HuH-7.5 (cell line): ENCODE measurements around the gene NGEF.
"Not testable (repeated sequence)": the region's sequence is repeated elsewhere in the genome, so short reads cannot be mapped to it uniquely, and the experiment has no call there.

Experiments
- DNase-seq: peaks from one replicate; pipeline ENCODE4 v3.0.0; 2011; ENCODE audit warnings: low spot score

NGEF gene

DNA sequence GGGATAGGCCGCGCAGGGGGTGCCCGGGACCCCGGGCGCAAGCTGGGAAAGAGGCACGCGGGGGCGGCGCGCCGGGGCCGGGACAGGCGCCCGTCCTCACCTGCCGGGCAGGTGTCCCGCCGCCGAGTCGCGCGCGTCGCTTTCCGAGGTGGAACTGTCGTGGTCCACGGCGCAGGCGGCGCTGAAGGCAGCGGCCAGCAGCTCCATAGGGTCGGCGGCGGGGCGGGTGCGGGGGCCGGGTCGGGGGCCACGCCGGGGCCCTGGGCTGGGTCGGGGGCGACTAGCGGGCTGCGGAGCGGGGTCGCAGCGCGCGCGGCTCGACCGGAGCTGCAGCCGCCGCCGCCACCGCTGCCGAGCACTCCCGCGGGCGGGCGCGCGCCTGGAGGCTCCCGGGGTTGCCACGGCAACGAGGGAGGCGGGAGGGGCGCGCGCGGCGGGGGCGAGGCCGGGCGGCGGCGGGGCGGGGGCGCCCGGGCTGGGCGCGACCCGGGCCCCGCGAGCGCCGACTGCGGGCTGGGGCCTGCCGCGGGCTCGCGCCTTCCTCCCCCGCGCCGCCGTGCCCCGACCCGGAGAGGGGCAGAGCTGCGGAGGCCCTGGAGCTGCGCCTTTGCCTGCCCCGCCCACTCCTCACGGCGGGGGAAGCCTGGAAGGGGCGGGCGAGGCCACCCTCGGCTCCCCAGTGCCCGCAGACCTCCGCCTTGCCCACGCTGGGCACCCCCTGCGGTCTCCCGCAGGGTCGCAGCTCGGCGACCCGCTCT, 85.1 kb downstream of the NGEF start:
- no peak for DNase-seq

DNA sequence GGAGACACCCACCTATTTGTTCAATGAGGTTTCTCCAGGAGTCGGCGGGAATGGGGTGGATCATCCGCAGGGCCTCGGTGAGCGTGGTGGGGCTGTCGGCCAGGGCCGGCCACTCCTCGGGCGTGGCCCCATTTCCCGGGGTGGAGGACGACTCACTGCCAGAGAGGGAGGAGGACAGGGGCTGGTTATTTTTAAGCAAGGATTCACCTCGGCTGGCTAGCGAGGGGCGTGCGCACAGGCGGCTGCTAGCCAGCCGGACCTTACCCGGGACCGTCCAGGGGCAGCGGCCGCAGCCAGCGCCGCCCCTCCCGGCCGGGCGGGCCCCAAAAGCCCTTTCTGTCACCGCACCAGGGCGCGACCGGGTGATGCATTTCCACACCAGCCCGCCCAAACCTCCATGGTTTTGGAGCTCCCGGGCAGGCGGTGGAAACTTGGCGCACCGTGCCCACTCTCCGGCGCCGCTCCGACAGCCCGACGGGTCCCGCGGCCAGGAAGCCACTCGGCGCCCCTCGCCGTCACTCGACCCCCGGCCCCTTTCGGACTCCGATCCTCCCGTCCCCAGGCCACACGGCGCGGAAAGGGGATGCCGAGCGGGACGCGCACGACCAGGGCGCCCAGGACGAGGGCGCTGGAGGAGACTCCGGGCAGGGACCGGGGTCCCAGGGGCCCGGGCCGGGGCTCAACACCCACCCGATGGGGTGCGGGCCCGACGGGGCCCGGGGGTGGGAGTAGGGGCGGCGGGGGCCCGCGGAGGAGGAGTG, 85.8 kb downstream of the NGEF start:
- DNase-seq: no peak

DNA sequence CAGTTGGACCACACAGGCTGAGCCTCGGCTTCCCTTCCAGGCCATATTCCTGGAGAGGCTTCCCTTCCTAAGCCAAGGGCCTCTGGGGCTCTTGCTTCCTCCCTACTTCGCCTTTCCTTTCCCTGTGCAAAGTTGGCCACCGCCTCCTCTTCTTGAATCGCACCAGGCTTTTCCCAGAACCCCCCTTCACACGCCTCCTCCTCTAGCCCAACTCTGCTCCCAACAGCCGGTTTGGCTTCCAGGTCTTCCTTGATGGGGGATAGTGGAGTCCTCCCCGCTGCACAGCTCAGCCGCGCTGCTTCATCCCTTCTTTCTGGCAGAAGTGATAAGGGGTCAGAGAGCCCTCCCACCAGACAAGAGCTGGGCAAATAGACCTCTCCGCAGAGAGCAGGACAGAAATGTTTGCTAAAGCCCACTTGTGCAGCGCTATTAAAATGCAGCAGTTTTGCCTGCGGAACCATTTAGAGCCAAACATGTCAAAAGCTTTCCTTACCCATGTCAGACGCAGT, 86.6 kb downstream of the NGEF start:
- no peak for DNase-seq

DNA sequence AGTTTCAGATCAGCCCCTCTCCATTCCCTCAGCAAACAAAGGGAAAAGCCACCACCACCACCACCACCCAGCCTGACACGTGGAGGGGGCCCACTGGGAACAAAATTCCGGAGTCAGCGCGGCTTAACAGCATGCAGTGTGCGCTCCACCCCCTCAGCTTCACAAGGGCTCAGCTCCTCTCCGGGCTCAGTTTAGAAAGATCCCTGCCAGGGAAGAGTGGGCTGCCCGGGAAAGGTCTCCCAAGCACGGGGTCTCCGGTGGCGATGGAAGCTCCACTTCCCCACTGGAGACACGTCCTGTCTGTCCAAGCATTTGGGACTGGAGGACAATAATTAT, 87.3 kb downstream of the NGEF start:
- DNase-seq: no peak

DNA sequence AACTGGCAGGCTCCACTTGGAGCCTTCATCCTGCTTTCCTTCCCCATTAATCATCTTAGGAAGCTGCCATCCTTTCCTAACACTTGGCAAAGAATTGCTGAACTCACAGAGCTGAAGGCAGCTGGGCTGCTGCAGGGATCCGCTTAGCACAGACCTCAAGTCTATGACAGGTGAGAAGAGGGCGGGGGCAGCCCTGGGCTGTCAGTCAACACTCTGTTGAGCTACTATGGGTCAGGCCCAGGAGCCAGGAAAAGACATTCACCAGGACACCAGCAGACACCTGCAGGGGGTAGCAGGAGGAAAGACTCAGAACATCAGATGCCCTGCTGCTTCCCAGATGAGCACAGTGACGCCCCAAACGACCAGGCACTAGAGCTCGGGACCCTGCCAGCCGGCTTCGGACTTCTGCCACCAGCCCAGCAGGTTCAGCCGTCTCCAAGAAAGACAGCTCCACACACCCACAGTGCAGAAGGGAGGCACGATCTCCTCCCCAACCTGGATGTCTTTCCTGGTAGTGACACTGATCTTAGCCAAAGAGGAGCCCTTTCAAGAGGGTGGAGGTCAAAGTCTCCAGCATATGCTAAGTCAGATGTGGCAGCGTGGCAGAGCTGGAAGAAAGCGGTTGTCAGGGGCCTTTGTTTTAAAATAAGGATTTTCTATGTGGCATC, 87.8 kb downstream of the NGEF start:
- DNase-seq: no peak

DNA sequence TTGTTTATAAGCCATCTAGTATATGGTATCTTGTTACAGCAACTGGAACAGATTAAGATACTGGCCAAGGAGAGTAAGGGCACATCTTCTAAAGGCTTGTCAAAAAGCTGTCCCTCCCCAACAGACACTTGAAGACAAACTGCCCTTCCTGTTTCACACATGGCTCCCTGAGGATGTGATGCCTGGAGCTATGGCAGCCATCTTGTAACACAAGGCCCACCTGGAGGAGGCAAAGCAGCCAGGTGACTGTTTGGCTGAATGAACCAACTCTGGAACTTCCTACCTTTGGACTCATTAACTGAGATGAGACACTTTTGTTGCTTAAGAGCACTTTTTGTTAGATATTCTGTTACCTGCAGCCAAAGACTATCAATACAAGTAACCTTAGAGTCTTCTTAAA, 88.6 kb downstream of the NGEF start:
- DNase-seq: no peak

DNA sequence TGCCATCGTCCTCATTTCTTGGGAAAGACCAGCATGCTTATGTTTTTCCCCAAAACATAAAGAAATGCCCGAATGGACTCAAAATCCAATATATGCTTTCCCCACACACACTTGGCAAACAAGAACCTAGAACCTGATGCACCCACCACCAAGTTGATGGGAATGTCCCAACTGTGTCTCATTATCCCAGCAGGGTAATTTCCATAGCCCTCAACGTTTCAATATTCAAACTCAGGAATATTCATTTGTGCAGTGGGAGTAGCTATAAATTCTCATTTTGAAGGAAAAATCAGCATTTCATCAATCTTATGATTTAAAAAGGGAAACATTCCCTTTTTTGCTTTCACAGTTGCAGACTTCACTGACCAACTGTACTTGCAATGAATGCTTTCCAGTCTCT, 92.3 kb downstream of the NGEF start:
- DNase-seq: no peak

DNA sequence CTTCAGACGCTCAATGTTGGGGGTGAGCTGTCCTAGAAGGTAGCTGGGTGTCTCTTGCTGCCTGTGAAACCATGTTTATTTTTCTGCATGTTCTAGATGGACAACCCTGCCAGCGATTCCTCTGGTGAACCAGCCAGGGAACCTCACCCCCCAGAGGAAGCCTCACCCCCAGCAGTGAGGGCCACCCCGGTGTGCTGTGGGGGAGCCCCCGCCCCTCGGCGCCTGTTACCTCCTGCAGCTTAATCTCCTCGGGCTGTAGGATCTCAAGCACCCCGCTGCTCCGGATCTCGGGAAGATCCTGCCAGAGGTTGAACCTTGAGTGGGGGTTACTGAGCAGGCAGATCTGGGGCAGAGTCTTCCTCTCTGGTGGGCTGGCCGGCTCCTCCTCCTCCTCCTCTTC, 93.0 kb downstream of the NGEF start:
- DNase-seq: no peak

DNA sequence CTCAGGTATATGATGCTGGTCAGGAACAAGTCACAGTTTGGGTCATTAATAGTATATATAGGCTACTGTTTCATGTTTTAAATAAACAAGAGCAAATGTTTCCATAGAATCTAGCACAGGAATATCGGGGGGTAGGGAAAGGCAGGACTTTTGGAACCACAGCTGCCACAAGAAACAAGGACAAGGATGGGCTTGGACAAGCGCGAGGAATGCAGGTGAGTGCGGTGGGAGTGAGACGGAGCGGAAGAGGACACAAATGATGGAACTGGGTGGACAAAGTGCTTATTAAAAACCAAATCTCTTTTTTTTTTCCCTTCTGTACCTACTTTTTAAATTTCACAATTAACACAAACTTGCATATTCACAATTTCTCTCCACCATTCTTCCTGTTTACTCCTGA, 93.9 kb downstream of the NGEF start:
- DNase-seq: no peak

DNA sequence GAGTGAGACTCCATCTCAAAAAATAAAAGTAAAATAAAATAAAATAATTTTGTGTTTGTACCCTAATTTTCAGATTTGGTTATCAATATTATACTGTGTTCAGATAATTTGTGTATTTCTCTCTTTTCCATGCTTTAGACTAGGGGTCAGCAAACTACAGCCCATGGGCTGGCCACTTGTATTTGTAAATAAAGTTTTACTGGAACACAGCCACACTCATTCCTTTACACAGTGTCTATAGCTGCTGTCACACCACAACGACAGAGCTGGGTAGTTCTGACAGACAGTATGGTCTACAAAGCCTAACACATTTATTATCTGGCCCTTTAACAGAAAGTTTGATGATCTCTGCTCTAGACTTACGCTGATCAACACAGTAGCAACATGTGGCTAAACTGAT, 99.2 kb downstream of the NGEF start:
- DNase-seq: no peak

DNA sequence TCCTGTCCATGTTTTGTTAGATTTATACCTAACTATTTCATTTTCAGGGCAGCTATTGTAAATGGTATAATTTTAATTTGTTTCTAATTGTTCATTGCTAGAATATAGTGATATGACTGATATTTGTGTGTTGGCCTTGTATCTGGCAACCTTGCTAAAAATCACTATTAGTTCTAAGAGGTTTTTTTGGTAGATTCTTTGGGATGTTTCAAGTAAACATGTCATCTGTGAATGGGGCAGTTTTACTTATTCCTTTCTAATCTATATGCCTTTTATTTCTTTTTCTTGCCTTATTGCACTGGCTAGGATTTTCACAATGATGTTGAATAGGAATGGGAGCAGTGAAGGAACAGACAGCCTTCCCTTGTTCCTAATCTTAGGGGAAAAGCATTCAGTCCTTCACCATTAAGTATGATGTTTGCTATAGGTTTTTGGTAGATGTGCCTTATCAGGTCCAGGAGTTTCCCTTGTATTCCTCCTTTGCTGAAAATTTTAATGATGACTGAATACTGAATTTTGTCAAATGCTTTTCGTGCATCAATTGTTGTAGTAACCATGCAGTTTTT, 101.3 kb downstream of the NGEF start:
- no peak for DNase-seq

DNA sequence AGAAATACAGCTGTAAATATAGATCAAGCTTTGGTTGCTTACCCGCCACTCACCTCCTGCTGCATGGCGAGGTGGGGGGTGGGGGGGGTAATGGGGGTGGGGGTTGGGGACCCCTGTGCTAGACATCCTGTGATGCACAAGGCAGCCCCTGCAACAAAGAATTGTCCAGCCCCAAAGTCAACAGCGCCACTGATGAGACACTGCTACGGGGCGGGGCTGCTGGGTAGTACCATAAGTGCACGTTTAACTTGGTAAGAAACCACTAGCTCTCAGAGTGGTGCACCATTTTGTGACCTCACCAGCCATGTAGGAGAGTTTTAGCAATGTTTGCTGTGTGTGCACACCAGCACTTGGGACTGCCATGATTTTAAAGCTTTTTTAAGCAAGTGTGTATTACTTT, 102.7 kb downstream of the NGEF start:
- DNase-seq: no peak

DNA sequence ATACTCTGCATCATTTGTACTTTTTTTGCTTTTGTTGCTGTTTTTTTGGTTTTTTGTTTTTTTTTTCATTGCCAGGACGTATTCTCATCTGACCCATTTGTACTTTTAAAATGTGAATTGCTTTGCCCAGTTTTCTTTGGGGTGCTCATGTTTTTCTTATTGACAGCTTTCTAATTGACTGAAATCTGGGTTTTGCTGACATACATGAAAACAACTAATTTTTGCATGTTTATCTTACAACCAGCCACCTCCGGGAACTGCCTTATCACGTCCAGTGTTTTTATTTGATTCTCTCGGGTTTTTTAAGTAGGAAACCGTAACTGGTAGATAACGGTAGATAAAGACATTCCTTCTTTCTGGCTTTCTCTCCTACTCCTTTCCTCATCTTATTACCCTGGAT, 104.4 kb downstream of the NGEF start:
- no peak for DNase-seq

DNA sequence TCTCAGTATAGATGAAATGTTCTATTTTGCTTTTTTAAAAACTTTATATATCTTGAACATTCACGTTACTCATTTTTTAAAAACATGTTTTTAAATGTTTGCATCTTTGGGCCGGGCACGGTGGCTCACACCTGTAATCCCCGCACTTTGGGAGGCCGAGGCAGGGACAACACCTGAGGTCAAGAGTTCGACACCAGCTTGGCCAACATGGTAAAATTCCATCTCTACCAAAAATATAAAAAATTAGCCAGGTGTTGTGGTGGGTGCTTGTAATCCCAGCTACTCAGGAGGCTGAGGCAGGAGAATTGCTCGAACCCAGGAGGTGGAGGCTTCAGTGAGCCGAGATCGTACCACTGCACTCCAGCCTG, 105.4 kb downstream of the NGEF start:
- not testable (repeated sequence) for DNase-seq

DNA sequence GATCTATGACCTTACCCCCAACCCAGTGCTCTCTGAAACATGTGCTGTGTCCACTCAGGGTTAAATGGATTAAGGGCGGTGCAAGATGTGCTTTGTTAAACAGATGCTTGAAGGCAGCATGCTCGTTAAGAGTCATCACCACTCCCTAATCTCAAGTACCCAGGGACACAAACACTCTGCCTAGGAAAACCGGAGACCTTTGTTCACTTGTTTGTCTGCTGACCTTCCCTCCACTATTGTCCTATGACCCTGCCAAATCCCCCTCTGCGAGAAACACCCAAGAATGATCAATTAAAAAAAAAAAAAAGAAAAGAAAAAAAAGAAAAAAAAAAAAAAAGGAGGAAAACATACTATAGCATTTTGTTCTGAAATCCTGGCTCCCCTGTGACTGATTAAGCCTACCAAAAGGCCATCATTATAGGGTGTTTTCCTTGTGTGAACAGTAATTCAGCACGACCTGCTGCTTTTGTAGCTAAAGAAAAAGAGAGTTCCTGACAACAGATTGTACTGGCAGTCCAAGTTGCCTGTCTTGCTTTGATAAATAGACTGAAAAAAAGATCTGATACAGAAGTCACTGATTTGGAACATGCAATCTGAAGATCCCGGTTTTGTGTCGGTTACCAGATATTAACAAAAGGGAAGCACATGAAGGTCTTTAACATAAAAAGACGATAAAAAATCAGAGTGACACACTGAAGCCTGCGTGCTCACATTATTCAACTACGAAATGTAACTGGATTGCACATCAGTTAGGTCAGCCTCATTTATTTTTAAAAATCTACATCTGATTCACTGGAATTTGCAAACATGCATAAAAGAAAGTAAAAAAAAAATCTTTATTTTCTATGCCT, 106.0 kb downstream of the NGEF start:
- not testable (repeated sequence) for DNase-seq

DNA sequence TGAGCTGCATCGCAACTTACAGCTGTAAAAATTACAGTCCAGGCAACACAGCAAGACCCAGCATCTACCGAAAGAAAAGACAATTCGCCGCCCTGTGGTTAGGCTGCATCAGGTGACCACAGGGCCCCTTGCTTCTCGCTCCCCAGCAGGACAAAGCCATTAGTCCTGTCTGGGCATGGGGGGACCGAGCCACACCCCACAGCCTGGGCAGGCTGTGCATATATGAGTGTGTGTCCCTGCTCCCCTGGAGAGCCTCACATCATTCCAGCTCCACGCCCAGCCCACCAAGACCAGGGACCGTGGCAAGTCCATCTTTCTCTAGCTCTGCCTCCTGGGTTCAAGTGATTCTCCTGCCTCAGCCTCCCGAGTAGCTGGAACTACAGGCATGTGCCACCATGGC, 109.1 kb downstream of the NGEF start:
- DNase-seq: no peak

DNA sequence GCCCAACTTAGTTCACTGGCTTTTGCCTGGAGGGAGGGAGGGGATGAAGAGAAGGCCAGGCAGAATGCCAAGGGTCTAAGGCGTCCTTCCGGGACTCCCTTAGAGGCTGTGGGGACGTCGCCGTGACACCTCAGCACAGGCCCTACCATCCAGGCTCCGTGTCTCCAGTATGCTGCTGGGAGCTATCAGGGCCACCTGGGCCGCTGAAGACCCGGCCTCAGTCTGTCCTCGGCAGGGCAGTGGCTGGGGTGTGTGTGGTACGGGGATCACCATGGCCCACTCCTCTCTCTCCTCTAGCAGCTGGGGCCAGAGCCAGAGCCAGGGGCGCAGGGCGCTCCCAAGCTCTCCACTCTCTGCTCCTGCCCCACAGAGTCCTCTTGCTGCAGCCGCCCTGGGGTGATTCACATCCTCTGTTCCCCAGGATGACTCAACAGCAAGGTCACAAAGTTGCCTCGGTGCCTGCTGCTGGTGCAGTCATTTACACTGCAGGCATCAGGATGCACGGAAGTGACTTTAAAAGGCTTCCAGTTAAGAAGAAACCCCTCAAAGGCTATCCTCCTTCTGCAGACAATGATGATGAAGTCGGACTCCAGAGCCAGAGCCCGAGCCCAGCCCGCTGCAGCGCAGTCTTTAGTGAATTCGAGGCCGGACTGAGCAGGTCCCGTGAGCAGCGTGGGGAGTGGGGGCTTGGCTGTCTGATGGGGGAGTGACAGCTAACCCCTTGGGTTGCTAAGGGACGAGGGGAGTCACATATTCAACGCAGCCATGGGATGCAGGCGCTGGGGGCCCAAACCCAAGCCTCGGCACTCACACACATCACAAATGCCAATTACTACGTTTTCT, 111.1 kb downstream of the NGEF start:
- DNase-seq: no peak

DNA sequence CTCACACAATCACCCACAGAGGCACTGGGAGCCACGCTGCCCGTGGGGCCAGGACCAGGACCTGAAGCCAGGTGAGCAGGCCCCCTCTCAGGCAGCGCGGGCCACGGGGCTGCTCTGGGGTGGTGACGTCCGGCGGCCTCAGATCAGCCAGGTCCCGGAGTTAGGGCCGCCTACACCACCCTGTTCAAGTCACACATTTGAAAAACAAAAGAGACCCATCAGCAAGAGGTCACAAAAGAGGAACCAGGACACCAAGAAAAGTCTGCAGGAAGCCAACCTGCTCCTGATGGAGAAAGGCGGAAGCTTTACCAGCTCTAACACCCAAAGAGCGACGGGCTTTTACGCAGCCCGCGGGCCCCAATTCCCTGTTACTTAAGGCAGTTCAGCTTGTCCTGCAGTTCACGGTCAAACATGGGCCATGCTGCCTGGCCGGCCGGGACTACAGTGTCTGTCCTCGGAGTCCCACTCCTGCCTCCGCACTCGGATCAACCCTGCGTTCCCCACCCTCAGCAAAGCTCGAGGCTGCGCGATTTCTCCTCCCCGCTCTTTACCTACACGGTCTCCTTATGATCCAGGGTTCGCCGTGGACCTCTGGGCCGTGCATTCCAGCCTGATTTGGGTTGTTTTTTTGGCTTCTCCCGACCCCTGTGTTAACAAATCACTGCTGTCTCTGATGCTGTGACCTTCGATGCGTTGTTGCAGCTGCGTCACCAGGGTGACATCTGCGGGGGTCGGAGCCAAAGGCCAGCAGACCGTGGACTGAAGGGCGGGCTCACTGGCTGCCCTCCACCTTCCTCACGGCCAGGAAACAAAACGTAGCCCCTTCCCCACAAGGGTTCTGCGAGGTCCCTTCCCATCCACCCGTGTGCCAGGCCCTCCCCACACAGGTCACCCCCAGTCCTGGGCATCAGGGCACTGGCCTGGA, 112.0 kb downstream of the NGEF start:
- DNase-seq: no peak

DNA sequence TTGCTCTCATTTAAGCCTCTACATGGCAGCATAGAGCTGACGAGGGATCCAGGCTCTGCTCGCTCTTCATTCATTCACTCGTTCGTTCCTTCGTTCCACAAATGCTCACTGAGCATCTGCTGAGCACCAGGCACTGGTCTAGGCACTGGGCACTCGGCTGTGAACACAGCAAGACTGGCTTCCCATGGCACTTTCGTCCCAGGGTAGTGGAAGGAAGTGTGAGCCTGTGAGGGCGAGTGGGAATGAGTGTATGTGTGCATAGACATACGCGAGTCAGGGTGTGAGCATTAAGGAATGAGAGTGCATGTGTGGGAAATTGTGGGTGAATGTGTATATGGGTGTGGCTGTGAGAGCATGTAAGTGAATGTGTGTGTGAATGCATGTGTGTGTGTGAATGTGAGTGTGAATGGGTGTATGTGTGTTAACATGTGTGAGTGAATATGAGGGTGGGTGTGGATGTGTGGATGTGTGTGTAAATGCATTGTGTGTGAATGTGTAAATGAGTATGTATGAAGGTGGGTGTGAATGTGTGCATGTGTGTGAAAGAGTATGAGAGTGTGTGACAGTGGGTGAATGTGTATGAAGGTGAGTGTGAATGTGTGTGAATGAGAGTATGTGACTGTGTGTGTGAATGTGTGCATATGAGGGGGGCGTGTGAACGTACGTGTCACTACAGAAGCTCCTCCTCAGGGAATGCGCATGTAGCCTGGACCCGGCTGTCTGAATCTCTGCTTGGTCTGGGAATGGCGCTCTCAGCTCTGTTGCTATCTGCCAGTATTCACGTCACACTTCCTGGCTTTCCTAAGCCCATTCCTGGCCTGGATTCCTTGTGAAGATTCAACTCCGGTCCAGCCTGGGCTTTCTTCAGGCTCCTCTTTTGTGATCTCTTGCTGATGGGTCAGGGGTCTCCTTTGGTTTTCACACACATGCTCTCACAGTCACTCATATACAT, 114.2 kb downstream of the NGEF start:
- DNase-seq: no peak
